ENCODE results near the gene NFE2L3.

GRCh38 chr7:26198781-26199169 is 46.8 kb downstream of the NFE2L3 start:
- TF ChIP-seq CTCF (conservative IDR thresholded peaks at IDR 0.05; ENCODE audit: low read depth, low read length) (no peak), EZH2 (IDR thresholded peaks at IDR 0.05; ENCODE audit: borderline replicate concordance, low read depth, low read length, poor library complexity, severe bottlenecking) (no peak)

Data from A673 (cell line).